ENCODE measurements around the gene ARHGEF7.

- TF ChIP-seq CTCF (IDR thresholded peaks at IDR 0.05; ENCODE audit: poor library complexity) (no peak), EZH2phosphoT487 (IDR thresholded peaks at IDR 0.05; ENCODE audit: low read depth, severe bottlenecking, unreplicated experiment) (no peak), EZH2 (IDR thresholded peaks at IDR 0.05; ENCODE audit: borderline replicate concordance) (no peak)
These were observed 17.8 kb downstream of the ARHGEF7 start for GRCh38 chr13:111132948-111133347.
